Memory B cell (primary cell): ENCODE results near the gene ALKBH4.
"Not testable (repeated sequence)": the region's sequence is repeated elsewhere in the genome, so short reads cannot be mapped to it uniquely, and the experiment has no call there.

ENCODE experiments used
- ATAC-seq: fragments of 150-1000 bp; cut with Tn5 transposase; 2 replicates; pipeline ENCODE4 v1.10.0; 2021; ENCODE audit warnings: low read depth, mild to moderate bottlenecking, moderate library complexity
- DNase-seq, 2 donors: peaks; one replicate each; pipeline ENCODE4 v3.0.0; 2022; ENCODE audit warnings: low spot score in 2 of 2
- H3K27ac Mint-ChIP-seq: one replicate; pipeline ENCODE4 v1.8.0; 2022; ENCODE audit warnings: mild to moderate bottlenecking, moderate library complexity, mixed read lengths
- H3K27me3 Mint-ChIP-seq: one replicate; pipeline ENCODE4 v1.8.0; 2022; ENCODE audit warnings: mixed read lengths
- H3K36me3 Mint-ChIP-seq: one replicate; pipeline ENCODE4 v1.8.0; 2022; ENCODE audit warnings: mild to moderate bottlenecking, mixed read lengths
- H3K4me1 Mint-ChIP-seq: one replicate; pipeline ENCODE4 v1.8.0; 2022; ENCODE audit warnings: mixed read lengths
- H3K4me3 Mint-ChIP-seq: one replicate; pipeline ENCODE4 v1.8.0; 2022; ENCODE audit warnings: mild to moderate bottlenecking, moderate library complexity, mixed read lengths
- H3K9me3 Mint-ChIP-seq: one replicate; pipeline ENCODE4 v1.8.0; 2022; ENCODE audit warnings: mixed read lengths

The ALKBH4 gene

DNA sequence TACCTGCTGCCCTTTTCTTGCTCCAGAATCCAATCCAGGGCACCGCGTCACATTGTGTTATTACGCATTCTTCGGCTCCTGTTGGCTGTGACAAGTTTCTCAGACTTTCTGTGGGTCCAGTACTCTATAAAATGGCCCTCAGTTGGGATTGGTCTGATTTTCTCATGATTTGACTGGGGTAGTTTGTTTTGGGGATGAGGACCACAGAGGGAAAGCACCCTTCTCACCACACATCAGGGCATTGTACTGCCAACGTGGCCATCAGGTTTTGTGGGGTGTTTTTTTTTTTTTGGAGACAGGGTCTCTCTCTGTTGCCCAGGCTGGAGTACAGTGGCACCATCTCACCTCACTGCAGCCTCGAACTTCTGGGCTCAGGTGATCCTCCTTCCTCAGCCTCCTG lies 48.3 kb downstream of the ALKBH4 start:
- Mint-ChIP-seq H3K4me1 (peaks cover 42% of the 10 kb centered on the region), H3K9me3 (no peaks in the 10 kb centered on the region), H3K27ac (peak overlapping the region; percentile 85), H3K27me3 (no peaks in the 10 kb centered on the region), H3K4me3 (peak overlapping the region; percentile 75), H3K36me3 (peaks cover 23% of the 10 kb centered on the region)
- ATAC-seq = peak; percentile 6
- DNase-seq = no peak

DNA sequence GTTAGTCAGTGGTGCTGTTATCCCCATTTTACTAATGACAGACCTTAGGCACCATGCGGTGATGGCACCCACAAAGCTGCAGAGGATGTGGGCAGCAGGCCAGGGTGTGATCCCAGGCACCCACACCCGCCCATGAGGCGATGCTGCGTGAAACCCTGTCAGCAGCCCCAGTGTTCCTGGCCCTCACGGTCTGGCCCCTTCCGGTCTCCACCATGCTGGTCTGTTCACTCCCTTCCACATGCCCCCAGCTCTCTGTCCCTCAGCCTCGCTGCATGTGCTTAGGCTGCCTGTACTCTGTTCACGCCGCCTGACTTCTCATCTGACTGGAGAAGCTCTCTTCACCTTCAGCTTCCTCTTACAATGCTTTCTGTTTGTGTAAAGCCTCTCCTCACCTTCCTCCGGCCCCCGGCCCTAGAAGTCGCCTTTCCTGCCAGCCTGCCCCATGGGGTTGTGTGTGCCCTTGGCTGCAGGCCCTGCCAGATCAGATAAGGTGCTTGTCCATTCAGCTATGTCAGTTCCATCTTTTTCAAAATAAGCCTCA lies 48.9 kb downstream of the ALKBH4 start:
- H3K36me3 Mint-ChIP-seq = peaks cover 22% of the 10 kb centered on the region
- peak; percentile 78 for ATAC-seq

DNA sequence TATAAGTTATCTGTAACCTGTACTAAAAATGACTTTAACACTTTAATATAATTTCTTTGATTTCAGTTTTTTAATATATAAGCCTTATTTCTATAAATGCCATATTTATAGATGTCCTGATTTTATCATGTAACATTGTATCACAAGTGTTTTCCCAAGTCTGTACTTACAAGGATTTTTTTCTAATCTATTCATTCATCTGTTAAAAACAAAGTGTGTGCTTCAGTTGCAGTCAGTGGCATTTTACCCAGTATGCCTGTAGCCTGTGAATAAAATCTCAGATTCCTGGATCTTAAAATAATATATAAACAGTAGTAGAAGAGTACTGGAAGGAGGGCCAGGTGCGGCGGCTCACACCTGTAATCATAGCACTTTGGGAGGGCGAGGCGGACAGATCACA lies 51.1 kb downstream of the ALKBH4 start:
- ATAC-seq (no peak), DNase-seq (no peak)
- Mint-ChIP-seq H3K9me3 (no peaks in the 10 kb centered on the region), H3K27ac (no peak overlapping the region), H3K4me3 (peak overlapping the region; percentile 8), H3K4me1 (peaks cover 37% of the 10 kb centered on the region), H3K36me3 (peaks cover 28% of the 10 kb centered on the region), H3K27me3 (no peaks in the 10 kb centered on the region)

More for the DNA sequence above, 48.9 kb downstream of the ALKBH4 start:
- peak; percentile 43 to 57 for DNase-seq
- Mint-ChIP-seq H3K4me3 (peak overlapping the region; percentile 75), H3K27ac (peak overlapping the region; percentile 85), H3K9me3 (no peaks in the 10 kb centered on the region), H3K27me3 (no peaks in the 10 kb centered on the region), H3K4me1 (peaks cover 39% of the 10 kb centered on the region)

DNA sequence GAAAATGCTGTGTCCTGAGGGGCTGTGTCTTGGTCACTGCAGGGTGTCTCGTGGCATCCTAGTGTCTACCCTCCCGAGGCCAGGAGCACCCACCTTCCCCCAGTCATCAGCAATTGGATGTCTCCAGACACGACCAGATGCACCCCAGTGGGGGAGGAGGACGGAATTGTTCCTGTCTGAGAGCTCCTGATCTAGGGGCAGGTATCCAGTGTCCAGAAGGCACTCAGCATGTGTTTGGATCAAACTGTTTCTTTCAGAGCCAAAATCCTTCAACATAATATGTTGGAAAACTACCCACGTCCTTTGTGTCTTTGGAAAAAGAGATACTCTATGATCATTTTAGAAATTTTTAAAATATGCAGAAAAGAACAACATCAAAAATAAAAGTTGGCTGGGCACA lies 51.6 kb downstream of the ALKBH4 start:
- Mint-ChIP-seq H3K4me3 (no peak overlapping the region), H3K27ac (no peak overlapping the region), H3K36me3 (peaks cover 25% of the 10 kb centered on the region), H3K9me3 (no peaks in the 10 kb centered on the region), H3K4me1 (peaks cover 39% of the 10 kb centered on the region), H3K27me3 (no peaks in the 10 kb centered on the region)
- ATAC-seq = no peak
- DNase-seq = no peak

DNA sequence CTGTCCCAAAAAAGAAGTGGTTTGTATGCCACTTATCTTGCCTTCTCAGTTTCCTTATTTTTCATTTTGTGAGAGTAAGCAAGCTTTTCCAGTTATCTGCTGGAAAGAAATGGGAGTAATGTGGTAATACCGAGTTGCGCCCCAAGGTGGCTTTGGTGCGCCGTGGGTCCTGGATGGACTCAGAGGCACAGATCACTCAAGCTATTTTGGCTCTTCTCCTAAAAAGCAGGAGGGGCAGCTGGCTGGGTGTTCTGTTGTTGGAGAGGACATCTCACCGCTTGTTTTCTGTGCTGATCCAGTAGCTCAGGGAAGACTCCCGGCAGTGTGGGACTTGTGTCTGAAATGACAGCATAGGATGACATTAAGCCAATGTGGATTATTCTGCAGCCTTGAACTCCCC lies 52.1 kb downstream of the ALKBH4 start:
- peaks cover 43% of the 10 kb centered on the region for H3K4me1 Mint-ChIP-seq
- no peak overlapping the region for H3K4me3 Mint-ChIP-seq
- ATAC-seq = no peak
- no peaks in the 10 kb centered on the region for H3K27me3 Mint-ChIP-seq
- H3K27ac Mint-ChIP-seq = no peak overlapping the region
- peaks cover 25% of the 10 kb centered on the region for H3K36me3 Mint-ChIP-seq
- no peak for DNase-seq
- no peaks in the 10 kb centered on the region for H3K9me3 Mint-ChIP-seq

DNA sequence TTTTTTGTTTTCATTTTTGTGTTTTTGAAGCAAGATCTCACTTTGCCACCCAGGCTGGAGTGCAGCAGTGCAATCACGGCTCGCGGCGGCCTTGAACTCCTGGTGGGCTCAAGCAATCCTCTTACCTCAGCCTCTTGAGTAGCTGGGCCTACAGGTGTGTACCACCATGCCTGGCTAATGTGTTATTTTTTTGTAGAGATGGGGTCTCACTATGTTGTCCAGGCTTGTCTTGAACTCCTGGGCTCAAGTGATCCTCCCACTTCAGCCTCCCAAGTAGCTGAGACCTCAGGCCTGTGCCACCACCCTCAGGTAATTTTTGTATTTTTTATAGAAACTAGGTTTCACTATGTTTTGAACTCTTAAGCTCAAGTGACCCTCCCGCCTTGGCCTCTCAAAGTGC lies 53.7 kb downstream of the ALKBH4 start:
- peaks cover 33% of the 10 kb centered on the region for H3K4me1 Mint-ChIP-seq
- no peaks in the 10 kb centered on the region for H3K27me3 Mint-ChIP-seq
- no peak overlapping the region for H3K27ac Mint-ChIP-seq
- ATAC-seq (no peak), DNase-seq (no peak)
- no peak overlapping the region for H3K4me3 Mint-ChIP-seq
- no peaks in the 10 kb centered on the region for H3K9me3 Mint-ChIP-seq
- peaks cover 23% of the 10 kb centered on the region for H3K36me3 Mint-ChIP-seq

DNA sequence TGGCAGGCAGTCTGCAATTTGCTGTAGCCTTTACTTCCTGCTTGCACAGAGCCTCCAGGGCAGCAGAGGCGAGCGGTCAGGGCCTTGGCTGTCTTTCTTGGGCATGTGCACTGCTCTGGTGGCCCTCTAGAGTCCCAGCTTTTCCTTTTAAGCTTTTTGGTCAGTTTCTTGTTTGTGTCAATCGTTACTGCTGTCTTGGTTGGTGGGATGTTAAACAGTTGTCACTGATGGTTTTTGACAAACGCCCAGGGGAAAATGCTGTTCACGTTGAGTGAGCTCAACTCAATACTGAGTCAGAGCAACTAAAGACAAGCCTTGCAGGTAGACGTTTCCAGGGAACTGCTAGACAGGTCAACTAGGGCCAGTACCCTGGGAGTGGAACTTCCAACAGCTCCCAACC lies 54.5 kb downstream of the ALKBH4 start:
- Mint-ChIP-seq H3K4me3 (no peak overlapping the region), H3K27ac (peak overlapping the region; percentile 89), H3K36me3 (peaks cover 24% of the 10 kb centered on the region), H3K9me3 (no peaks in the 10 kb centered on the region), H3K27me3 (no peaks in the 10 kb centered on the region), H3K4me1 (peaks cover 28% of the 10 kb centered on the region)
- no peak for ATAC-seq
- no peak for DNase-seq

DNA sequence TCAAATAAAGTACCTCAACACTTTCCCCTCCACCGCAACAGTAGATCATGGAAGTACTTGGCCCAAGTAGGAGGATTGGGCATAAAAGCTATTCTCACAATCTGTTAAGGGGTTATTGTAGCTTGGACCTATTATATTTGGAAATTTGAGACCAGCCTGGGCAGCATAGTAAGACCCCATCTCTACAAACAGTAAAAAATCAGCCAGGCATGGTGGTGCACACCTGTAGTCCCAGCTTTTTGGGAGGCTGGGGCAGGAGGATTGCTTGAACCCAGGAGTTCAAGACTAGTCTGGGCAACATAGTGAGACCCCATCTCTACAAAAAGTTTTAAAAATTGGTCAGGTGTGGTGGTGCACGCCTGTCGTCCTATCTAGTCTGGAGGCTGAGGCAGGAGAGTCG lies 55.3 kb downstream of the ALKBH4 start:
- no peak for DNase-seq
- Mint-ChIP-seq H3K4me3 (no peak overlapping the region), H3K27me3 (no peaks in the 10 kb centered on the region), H3K4me1 (peaks cover 30% of the 10 kb centered on the region), H3K36me3 (peaks cover 24% of the 10 kb centered on the region), H3K27ac (peak overlapping the region; percentile 89), H3K9me3 (no peaks in the 10 kb centered on the region)
- ATAC-seq = no peak

DNA sequence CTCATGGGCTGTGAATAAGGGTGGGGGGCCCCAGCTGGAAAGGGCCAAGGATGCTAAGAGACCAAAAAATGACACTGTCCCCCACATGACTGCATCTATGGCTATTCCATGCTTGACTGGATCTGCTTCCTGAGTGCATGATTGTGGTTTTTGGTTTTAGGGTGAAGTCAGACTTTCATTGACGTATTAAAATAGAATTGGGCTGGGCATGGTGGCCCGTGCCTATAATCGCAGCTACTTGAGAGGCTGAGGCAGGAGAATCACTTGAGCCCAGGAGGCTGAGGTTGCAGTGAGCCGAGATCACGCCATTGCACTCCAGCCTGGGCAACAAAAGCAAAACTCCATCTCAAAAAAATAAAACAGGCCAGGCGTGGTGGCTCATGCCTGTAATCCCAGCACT lies 56.1 kb downstream of the ALKBH4 start:
- Mint-ChIP-seq H3K36me3 (peaks cover 24% of the 10 kb centered on the region), H3K27ac (peak overlapping the region; percentile 89), H3K4me3 (peak overlapping the region; percentile 6), H3K4me1 (peaks cover 32% of the 10 kb centered on the region)
- peak; percentile 85 for ATAC-seq
- H3K27me3 Mint-ChIP-seq, H3K9me3 Mint-ChIP-seq: not testable (repeated sequence)
- DNase-seq = peak in 1 of 2 donors; percentile 65

DNA sequence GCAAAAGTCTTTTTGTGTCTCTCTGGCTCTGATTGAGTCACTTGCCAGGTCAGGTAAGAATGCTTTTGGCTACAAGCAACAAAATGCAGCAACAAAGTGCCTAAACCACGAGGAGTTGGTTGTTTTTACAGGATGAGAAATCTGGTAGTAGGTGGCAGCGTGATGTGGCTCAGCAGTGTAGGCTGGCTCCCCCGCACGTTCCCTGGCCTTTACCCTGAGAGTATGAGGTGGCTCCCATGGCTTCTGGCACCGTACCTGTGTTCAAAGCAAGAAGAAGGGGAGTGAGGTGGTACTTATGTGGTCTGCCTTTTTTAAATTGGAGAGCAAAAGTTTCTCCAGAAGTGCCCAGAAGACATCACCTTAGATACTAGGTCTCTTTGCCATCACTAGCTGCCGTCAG lies 56.8 kb downstream of the ALKBH4 start:
- DNase-seq (no peak), ATAC-seq (no peak)
- no peaks in the 10 kb centered on the region for H3K9me3 Mint-ChIP-seq
- H3K27ac Mint-ChIP-seq = peak overlapping the region; percentile 89
- H3K4me3 Mint-ChIP-seq = peak overlapping the region; percentile 6
- H3K27me3 Mint-ChIP-seq = no peaks in the 10 kb centered on the region
- H3K4me1 Mint-ChIP-seq = peaks cover 30% of the 10 kb centered on the region
- H3K36me3 Mint-ChIP-seq = peaks cover 24% of the 10 kb centered on the region
